Testis (tissue), 3 donors: Measurements from ENCODE around the gene COL4A6. TPM values are rescaled to one million over a fixed set of nuclear protein-coding genes. Genes with fewer than 3 reads are reported as not detected.
"Not testable (repeated sequence)": the region's sequence is repeated elsewhere in the genome, so short reads cannot be mapped to it uniquely, and the experiment has no call there.

Source experiments
- DNase-seq: peaks from one replicate; pipeline ENCODE4 v3.0.0-alpha.2; 2019
- H3K27ac ChIP-seq, 2 donors: fragments of 200-600 bp; sonication (generic); one replicate each; pipeline ENCODE4 v1.5.1; 2019
- H3K27me3 ChIP-seq: fragments of 200-600 bp; sonication (generic); one replicate; pipeline ENCODE4 v1.5.1; 2019
- H3K36me3 ChIP-seq: fragments of 200-600 bp; sonication (generic); one replicate; pipeline ENCODE4 v1.5.1; 2017; ENCODE audit warnings: low read depth; ENCODE audit errors: missing control alignments
- H3K4me1 ChIP-seq: fragments of 200-600 bp; sonication (generic); one replicate; pipeline ENCODE4 v1.5.1; 2019
- H3K4me3 ChIP-seq, 2 donors: fragments of 200-600 bp; sonication (generic); one replicate each; pipeline ENCODE4 v1.5.1; 2017 to 2019
- H3K9me3 ChIP-seq: fragments of 200-600 bp; sonication (generic); one replicate; pipeline ENCODE4 v1.5.1; 2017
- CTCF ChIP-seq, 3 experiments: fragments of 450-650 bp in 2 of 3; fragments of 200-600 bp in 1 of 3; sonication (generic) in 1 of 3; IDR thresholded peaks; one replicate each; pipeline ENCODE4 v1.5.1; 2016 to 2019; ENCODE audit warnings: antibody characterized with exemption in 3 of 3, mild to moderate bottlenecking in 2 of 3, moderate library complexity in 1 of 3
- POLR2A ChIP-seq: fragments of 450-650 bp; IDR thresholded peaks from one replicate; pipeline ENCODE4 v1.6.1; 2017; ENCODE audit warnings: antibody characterized with exemption, mild to moderate bottlenecking, moderate library complexity
- WGBS, 2 donors: methylation state at CpG; one replicate each; pipeline ENCODE4 v1.1.5; 2018; 5-methylcytosine and 5-hydroxymethylcytosine counted together
- intact Hi-C: fragments of 100-400 bp; cut with DNase I; formaldehyde crosslinking; loops from one replicate; pipeline ENCODE4 v1.15.1; 2023; ENCODE audit warnings: low total_unique reads
- polyA plus RNA-seq: library from polyadenylated mRNA; stranded (reverse); fragments of 350-450 nt; fragmentation: Illumina TruSeq; extraction: RNeasy Lipid Tissue Mini Kit (QIAGEN cat#74804); gene quantifications from one replicate; pipeline ENCODE4 v1.2.3, GENCODE V29; 2014; ENCODE audit warnings: low read depth, low replicate concordance; ENCODE audit not compliant: insufficient read depth
- total RNA-seq, 2 donors: library from RNA; depleted of rRNA; stranded (reverse); fragments of >200 nt; gene quantifications; one replicate each; pipeline ENCODE4 v1.2.3, GENCODE V29; 2016

The COL4A6 gene
- total and polyA plus RNA-seq, 3 donors from 2014 or later, result 2.4 to 4.9 (median 3.5) TPM

- Histone ChIP-seq H3K27me3 (no peaks in the 10 kb centered on the region), H3K4me3 (no peak overlapping the region), H3K4me1 (no peaks in the 10 kb centered on the region), H3K9me3 (no peaks in the 10 kb centered on the region), H3K36me3 (no peaks in the 10 kb centered on the region), H3K27ac (no peak overlapping the region)
- TF ChIP-seq POLR2A (no peak), CTCF (IDR thresholded peaks at IDR 0.05) (no peak)
- DNase-seq, result no peak
- intact Hi-C loops, result no loop called here
- WGBS, 2 donors, result 88 to 94% methylated on average over 5 to 6 of the region's 6 CpGs
Measured at GRCh38 chrX:108397627-108398391, 40.4 kb downstream of the COL4A6 start.

- H3K4me3 ChIP-seq, result no peak overlapping the region
- intact Hi-C loops, result no loop called here
- H3K27me3 ChIP-seq, result no peaks in the 10 kb centered on the region
- DNase-seq, result no peak
- H3K4me1 ChIP-seq, result no peaks in the 10 kb centered on the region
- no peaks in the 10 kb centered on the region for H3K36me3 ChIP-seq
- WGBS, 2 donors, result 91 to 100% methylated on average over 1 of the region's 1 CpG
- no peaks in the 10 kb centered on the region for H3K9me3 ChIP-seq
- TF ChIP-seq POLR2A (no peak), CTCF (IDR thresholded peaks at IDR 0.05) (no peak)
- no peak overlapping the region for H3K27ac ChIP-seq
Measured at GRCh38 chrX:108396986-108397385, 41.2 kb downstream of the COL4A6 start.

- H3K36me3 ChIP-seq, result no peaks in the 10 kb centered on the region
- TF ChIP-seq CTCF (IDR thresholded peaks at IDR 0.05) (no peak), POLR2A (no peak)
- DNase-seq, result no peak
- WGBS, 2 donors, result 72 to 76% methylated on average over 5 to 6 of the region's 6 CpGs
- H3K4me1 ChIP-seq, result no peaks in the 10 kb centered on the region
- no peak overlapping the region for H3K27ac ChIP-seq
- H3K27me3 ChIP-seq, result no peaks in the 10 kb centered on the region
- H3K4me3 ChIP-seq, result no peak overlapping the region
- H3K9me3 ChIP-seq, result no peaks in the 10 kb centered on the region
- intact Hi-C loops, result no loop called here
Measured at GRCh38 chrX:108396188-108396891, 41.9 kb downstream of the COL4A6 start.

GRCh38 chrX:108390976-108391717 is 47.1 kb downstream of the COL4A6 start:
- intact Hi-C loops, H3K4me3 ChIP-seq, H3K27ac ChIP-seq, H3K9me3 ChIP-seq, H3K4me1 ChIP-seq, DNase-seq, H3K36me3 ChIP-seq, H3K27me3 ChIP-seq: not testable (repeated sequence)
- 74 to 80% methylated on average over 1 to 7 of the region's 9 CpGs for WGBS, 2 donors

DNA sequence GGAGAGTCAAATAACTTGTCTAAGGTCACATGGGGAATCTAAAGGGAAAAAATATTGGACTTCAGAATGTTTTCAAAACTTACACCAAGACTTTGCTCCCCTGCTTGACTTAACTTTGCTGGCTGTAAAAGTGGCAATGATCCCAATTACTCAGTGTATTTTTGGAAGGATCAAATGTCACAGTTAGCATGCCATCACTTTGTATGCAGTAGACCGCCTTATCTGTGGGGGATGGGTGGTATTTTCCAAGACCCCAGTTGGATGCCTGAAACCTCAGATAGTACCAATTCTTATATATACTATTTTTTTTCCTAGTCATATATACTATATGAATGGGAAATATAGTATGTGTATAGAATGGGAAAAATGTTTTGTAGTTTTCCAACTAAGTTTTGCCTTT is 53.4 kb downstream of the COL4A6 start:
- intact Hi-C loops, result no loop called here
- Histone ChIP-seq H3K9me3 (no peaks in the 10 kb centered on the region), H3K27me3 (no peaks in the 10 kb centered on the region), H3K4me3 (no peak overlapping the region), H3K27ac (no peak overlapping the region), H3K36me3 (no peaks in the 10 kb centered on the region), H3K4me1 (no peaks in the 10 kb centered on the region)
- WGBS, 2 donors, result 80 to 89% methylated on average over 1 of the region's 1 CpG
- no peak for DNase-seq
- TF ChIP-seq POLR2A (no peak), CTCF (IDR thresholded peaks at IDR 0.05) (no peak)
